Endothelial cell of hepatic sinusoid (primary cell): Measurements from ENCODE around the gene DCAKD.

ENCODE experiments used
- in situ Hi-C: cut with HindIII; loops from 2 replicates; pipeline ENCODE4 v1.10.0; 2017; ENCODE audit warnings: low sequenced_read_pairs

The DCAKD gene

GRCh38 chr17:44979426-44979995 lies 71.9 kb downstream of the DCAKD start:
- in situ Hi-C loops, result no loop called here

GRCh38 chr17:44978807-44979206 lies 72.6 kb downstream of the DCAKD start:
- in situ Hi-C loops, result no loop called here

- in situ Hi-C loops, result no loop called here
These were observed 73.5 kb downstream of the DCAKD start for GRCh38 chr17:44977814-44978550.

GRCh38 chr17:44977065-44977464 lies 74.4 kb downstream of the DCAKD start:
- in situ Hi-C loops, result no loop called here

- in situ Hi-C loops, result no loop called here
These were observed 75.2 kb downstream of the DCAKD start for GRCh38 chr17:44976206-44976605.
